GM21390 (cell line): ENCODE data around the gene DYRK3.

Source experiments
- ATAC-seq: cut with Tn5 transposase; IDR thresholded peaks from one replicate; pipeline ENCODE4 v1.9.1; 2021; ENCODE audit not compliant: unreplicated experiment

DYRK3 gene

GRCh38 chr1:206658981-206659273, 23.6 kb downstream of the DYRK3 start:
- ATAC-seq = no peak

DNA sequence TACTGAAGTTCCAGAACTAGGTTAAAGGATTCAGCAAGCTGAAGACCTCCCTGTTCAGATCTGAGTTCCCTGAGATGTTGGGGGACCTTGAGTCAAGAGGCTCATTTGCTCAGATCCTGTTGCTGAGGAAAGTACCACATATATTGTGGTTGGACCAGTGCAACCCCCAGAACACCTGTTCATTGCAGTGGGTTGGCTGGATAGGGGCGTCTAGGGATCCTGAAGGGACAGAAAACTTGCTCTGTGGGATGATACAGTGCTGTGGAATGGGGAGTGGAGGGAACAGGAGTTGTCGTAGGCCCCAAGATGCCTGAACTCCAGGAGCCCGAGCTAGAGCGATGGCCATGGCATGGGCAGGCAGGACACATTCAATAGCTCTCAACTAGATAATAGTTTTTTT, 24.8 kb downstream of the DYRK3 start:
- no peak for ATAC-seq

DNA sequence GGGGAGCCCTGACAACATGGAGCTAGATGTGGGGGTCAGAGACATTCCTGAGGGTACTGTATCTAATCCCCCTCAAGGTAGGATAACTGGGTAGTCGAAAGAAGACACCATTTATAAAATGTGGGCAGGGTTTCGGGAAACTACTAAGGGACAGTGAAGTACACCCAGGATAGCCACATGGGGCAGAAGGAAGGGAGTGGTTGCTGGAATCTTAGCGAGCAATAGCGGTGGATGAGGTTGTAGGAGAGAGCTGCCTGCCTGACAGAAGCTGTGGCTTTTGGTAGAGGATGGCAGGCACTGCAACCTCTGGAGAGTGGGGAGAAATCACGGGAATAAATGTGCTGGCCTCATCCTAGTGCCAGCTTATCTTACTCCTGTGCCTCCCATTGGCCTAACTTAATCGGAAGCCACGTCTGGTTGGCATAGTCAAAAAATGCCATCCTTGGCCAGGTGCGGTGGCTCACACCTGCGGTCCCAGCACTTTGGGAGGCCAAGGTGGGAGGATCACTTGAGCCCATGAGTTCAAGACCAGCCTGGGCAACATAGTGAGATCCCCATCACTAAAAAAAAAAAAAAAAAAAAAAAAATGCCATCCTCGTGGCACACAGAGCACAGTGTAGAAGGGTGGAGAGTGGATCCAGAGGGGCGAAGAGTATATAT, 26.0 kb downstream of the DYRK3 start:
- no peak for ATAC-seq

DNA sequence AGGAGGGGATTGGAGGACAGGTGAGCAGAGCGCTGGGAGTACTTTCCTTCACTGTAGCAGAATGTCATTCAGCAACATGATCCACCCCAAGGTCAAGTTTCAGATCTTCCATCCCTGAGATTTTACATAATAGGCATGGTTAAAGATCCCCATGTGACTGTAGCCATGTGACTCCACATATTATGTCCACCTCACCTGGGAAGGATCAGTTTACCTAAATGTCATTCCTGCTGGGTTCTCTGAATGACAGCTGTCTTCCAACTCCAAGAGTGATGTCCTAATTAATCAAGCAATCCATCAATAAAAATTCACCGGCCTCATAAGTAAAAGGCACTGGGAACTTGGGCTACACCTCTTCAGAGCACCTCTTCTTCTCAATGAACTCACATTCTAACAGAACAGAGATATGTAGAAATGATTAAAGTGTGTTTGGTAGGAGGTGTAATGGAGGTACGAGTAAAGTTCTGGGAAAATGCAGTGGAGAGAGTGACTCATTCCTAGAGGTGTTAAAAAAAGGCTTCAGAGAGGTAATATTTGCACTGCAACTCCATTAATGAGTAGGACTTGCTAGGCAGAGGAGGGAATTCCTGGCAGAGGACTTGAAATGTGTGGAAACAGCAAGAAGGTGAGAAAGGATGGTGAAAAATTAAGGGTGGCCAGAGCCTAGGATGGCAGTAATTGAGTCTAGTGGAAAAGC, 27.2 kb downstream of the DYRK3 start:
- ATAC-seq = no peak

GRCh38 chr1:206663362-206663761, 28.0 kb downstream of the DYRK3 start:
- no peak for ATAC-seq

- peak; percentile 62 for ATAC-seq
These were observed 28.7 kb downstream of the DYRK3 start for GRCh38 chr1:206663832-206664652.

GRCh38 chr1:206664740-206665139, 29.4 kb downstream of the DYRK3 start:
- no peak for ATAC-seq

GRCh38 chr1:206666031-206666561, 30.8 kb downstream of the DYRK3 start:
- no peak for ATAC-seq

- ATAC-seq = no peak
These were observed 31.8 kb downstream of the DYRK3 start for GRCh38 chr1:206666954-206667665.

DNA sequence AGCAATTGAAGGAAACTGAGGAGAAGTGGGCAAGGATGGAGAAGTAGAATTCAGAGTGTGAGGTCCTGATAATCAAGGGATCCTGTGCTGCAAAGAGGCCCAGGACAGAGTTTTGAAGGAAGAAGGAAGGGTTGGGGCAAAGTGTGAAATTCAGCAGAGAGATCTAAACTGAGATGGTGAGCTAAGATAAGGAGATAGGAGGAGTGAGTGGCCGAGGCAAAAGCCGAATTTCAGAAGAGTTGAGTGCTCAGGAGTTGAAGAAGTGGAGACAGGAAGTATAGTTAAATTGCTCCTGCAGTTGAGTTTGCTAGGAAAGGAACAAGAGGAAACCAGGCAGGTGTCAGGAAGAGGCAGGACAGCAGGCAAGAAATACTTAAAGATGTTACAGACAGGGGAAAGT, 33.0 kb downstream of the DYRK3 start:
- no peak for ATAC-seq

GRCh38 chr1:206668874-206669410, 33.6 kb downstream of the DYRK3 start:
- no peak for ATAC-seq

DNA sequence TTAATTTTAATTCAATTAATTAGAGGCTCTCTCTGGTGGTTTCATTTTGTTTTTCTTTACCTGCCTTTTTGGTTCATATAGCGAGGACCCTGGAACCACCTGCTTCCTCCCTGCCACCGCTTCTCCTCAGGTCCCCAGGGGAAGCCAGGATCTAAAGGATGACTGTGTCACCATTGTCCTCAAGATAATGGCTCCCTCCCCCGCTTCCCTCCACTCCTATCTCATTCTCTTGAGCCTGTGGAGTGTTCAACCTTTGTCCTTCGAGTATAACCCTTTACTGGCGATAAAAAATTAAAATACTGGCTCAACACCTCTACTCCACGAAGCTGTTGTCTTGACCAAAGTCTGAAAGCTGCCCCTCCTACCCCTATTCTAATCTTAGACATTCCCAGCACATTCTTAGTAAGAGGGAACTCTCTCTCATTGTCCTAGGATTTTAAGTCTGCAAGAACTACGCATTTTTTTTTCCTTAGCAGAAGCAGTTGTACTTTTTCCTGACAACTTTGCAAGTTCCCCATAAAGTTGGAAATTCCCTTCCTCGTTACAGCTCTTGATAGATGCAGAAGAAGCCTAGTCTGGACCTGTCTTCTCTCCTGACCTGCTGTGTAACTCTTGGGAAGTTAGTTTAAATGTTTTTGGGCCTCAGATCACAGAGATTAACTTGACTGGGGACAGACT, 36.8 kb downstream of the DYRK3 start:
- ATAC-seq = no peak

DNA sequence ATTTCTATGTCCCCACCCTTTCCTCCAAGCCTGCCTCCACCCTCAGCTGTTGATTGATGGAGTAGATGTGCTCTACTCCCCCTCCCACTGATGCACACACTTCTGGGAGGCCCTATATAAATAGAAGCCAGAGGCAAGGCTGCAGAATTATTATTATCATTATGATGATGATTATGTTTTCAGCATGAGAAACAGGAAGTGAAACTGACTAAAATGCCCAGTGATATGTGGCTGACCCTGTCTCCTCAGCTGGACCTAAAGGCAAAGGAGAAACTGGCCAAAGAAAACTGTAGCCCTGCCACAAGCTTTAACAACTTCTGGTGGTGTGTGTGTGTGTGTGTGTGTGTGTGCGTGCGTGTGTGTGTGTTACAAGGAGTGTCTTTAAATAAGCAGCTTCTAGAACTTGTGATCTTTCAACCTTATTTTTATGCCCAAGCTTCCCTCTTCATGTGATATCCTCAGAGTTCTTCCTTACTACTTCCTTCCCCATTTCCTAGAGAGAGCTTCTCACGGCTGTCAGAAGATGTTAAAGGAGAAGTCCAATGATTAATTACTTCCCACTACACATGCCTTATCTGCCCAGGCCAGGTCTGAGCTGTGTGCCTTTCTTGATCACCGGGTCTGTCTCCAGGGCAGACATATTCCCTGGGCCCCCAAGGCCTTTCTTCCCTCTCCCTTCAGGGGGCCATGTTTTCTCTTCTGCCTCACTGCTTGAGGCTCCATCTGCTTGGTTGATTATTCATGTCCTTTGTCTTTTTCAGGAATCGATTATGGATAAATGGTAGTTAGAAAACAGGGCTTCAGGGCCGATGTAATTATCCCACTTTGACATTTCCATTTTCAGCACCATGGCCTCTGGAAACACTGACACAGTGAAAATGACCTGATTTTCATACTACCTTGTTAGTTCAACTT, 37.8 kb downstream of the DYRK3 start:
- no peak for ATAC-seq

DNA sequence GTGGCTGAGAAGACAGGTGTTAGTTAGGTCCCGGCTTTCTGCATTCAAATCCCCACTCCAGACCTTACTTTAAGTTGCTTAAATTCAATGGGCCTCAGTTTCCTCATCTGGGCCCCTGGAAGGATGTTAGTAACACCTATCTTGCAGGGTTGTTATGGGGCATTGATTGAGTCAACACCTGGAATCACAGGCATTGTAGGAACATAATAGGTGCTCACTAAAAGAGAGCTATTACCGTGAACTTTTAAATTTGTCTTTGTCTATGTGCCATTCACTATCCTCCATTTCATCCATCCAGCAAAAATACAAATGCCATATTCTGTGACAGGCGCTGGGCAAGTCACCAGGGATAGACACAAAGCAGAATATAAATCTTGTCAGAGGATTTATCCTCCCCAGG, 38.9 kb downstream of the DYRK3 start:
- no peak for ATAC-seq

DNA sequence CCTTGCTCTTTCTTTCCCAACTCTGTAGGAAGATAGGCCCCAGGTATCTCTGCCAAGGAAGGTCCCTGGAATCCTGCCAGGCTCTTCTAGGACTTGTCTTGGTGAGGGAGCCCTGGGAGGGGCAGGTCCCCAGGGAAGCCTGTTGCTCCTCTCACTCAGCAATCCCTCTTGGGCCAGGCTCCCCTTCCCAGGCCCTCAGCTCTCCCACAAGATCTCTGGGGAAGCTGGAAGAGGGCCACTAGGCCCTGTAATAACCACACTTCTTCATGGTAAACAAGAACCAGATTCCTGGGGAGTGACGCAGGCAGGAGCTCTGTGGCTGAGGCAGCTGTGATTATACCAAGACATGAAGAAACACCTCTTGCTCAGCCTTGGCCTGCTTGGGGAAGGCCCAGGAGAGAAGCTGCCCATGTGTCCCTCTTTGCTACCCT, 39.4 kb downstream of the DYRK3 start:
- no peak for ATAC-seq

DNA sequence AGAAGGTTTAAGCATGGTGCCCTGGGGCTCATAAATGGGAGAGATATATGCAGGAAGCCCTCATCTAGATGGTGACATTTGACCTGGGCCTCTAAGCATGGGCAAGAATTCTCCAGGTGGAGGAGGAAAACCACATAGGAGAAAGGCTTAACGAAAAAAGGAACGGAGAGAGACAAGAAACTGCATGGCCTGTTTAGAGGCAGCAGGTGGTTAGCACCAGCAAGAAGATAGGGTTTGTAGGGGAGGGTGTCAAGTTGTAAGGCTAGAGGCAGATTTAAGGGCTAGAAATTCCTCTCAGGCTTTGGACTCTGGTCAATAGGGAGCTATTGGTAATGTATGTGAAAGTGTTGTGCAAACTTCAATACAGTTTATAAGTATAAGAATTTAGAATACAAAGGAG, 41.2 kb downstream of the DYRK3 start:
- no peak for ATAC-seq

- no peak for ATAC-seq
These were observed 43.2 kb downstream of the DYRK3 start for GRCh38 chr1:206678490-206678889.

DNA sequence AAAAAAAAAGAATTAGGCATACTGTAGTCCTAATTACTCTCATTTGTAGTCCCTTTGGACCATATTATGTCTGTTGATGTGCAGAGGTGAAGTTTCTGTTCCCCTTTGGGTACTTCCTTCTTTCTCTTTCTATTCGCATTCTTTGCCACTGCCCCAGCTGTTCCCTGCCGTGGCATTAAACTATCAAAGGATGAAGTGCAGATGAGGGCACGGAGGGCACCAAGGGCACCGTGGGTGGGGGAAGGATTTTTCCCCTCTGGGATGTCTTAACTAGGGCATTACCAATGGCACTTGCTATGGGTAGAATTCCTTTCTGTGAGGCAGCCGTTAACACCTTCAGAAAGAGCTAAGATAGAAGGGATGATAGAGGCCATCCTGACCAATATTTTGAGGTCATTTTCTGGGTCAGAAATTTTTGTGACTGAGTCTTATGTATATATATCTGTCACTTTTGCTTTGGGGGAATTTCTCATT, 44.4 kb downstream of the DYRK3 start:
- peak; percentile 75 for ATAC-seq

GRCh38 chr1:206680279-206680678, 44.9 kb downstream of the DYRK3 start:
- no peak for ATAC-seq
